Activated gamma-delta T cell treated with Interleukin-2 at 50 U/mL for 16 hours (primary cell): ENCODE results near the gene SHB.

Experiments
- DNase-seq: peaks from one replicate; pipeline ENCODE4 v3.0.0-alpha.2; 2020

Gene SHB

GRCh38 chr9:37984672-37985611 is 84.1 kb downstream of the SHB start:
- DNase-seq, result no peak

GRCh38 chr9:37984278-37984671 is 84.8 kb downstream of the SHB start:
- DNase-seq, result no peak

- no peak for DNase-seq
These were observed 85.5 kb downstream of the SHB start for GRCh38 chr9:37983381-37984067.

GRCh38 chr9:37979844-37980243 is 89.2 kb downstream of the SHB start:
- DNase-seq, result no peak

GRCh38 chr9:37978983-37979382 is 90.0 kb downstream of the SHB start:
- DNase-seq, result no peak

GRCh38 chr9:37978481-37978864 is 90.6 kb downstream of the SHB start:
- no peak for DNase-seq

- DNase-seq, result no peak
These were observed 91.1 kb downstream of the SHB start for GRCh38 chr9:37977851-37978480.

GRCh38 chr9:37976714-37977477 is 92.1 kb downstream of the SHB start:
- no peak for DNase-seq

- no peak for DNase-seq
These were observed 93.4 kb downstream of the SHB start for GRCh38 chr9:37975639-37976038.

GRCh38 chr9:37974506-37975173 is 94.4 kb downstream of the SHB start:
- DNase-seq, result no peak

- no peak for DNase-seq
These were observed 96.6 kb downstream of the SHB start for GRCh38 chr9:37972351-37972848.

GRCh38 chr9:37971691-37972090 is 97.3 kb downstream of the SHB start:
- DNase-seq, result no peak

GRCh38 chr9:37971108-37971459 is 97.9 kb downstream of the SHB start:
- DNase-seq, result no peak

GRCh38 chr9:37970301-37971107 is 98.5 kb downstream of the SHB start:
- no peak for DNase-seq

GRCh38 chr9:37969558-37970300 is 99.3 kb downstream of the SHB start:
- no peak for DNase-seq

GRCh38 chr9:37969130-37969529 is 99.9 kb downstream of the SHB start:
- no peak for DNase-seq

GRCh38 chr9:37968228-37968701 is 100.8 kb downstream of the SHB start:
- no peak for DNase-seq

GRCh38 chr9:37967761-37968080 is 101.3 kb downstream of the SHB start:
- DNase-seq, result no peak

GRCh38 chr9:37967014-37967760 is 101.8 kb downstream of the SHB start:
- DNase-seq, result no peak
